ENCODE measurements around the gene RNMT.

Gene RNMT

GRCh38 chr18:13813271-13813849 is 86.9 kb downstream of the RNMT start:
- DNase-seq: peak; percentile 11 to 42
